GM19324 (cell line): ENCODE results near the gene ZNF101.

ENCODE experiments used
- ATAC-seq: cut with Tn5 transposase; IDR thresholded peaks from one replicate; pipeline ENCODE4 v1.9.1; 2021; ENCODE audit warnings: mild to moderate bottlenecking, moderate library complexity; ENCODE audit not compliant: unreplicated experiment, low FRiP score

The ZNF101 gene

GRCh38 chr19:19704836-19705235 is 36.2 kb downstream of the ZNF101 start:
- ATAC-seq, result no peak

DNA sequence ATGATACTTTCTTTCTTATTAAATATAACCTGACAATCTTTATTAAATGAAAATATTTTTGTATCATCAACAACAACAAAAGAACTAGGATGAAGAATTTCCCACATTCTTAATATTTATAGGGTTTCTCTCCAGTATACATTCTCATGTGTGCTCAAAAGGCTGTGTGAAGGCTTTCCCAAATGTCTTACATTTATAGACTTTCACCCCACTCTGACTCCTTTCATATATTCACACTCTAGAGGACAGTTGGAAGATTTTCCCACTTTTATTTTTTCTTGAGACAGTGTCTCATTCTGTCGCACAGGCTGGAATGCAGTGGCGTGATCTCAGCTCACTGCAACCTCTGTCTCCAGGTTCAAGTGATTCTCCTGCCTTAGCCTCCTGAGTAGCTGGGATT is 41.9 kb downstream of the ZNF101 start:
- ATAC-seq, result no peak

GRCh38 chr19:19711306-19711933 is 42.8 kb downstream of the ZNF101 start:
- no peak for ATAC-seq

DNA sequence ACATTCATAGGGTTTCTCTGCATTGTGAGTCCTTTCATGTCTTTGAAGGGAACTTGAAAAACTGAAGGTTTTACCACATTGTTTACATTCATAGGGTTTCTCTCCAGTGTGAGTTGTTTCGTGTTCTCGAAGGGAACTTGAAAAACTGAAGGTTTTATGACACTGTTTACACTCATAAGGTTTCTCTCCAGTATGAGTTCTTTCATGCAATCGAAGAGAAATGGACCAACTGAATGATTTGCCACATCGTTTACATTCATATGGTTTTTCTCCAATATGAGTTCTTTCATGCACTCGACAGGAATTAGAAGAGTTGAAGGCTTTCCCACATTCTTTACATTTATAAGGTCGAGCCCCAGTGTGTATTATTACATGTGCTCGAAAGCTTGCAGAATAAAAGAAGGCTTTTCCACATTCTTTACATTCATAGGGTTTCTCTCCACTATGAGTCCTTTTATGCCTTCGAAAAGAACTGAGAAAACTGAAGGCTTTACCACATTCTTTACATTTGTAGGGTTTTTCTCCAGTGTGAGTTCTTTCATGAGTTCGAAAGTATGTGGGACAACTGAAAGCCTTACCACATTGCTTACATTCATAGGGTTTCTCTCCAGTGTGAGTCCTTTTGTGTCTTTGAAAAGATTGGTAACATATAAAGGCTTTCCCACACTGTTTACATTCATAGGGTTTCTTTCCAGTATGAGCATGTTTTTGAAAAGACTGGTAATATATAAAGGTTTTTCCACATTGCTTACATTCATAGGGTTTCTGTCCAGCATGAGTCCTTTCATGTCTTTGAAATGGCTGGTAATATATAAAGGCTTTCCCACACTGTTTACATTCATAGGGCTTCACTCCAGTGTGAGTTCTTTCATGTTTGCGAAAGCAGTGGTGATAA is 43.5 kb downstream of the ZNF101 start:
- ATAC-seq, result no peak

- no peak for ATAC-seq
Measured at GRCh38 chr19:19719798-19720197, 51.2 kb downstream of the ZNF101 start.

- no peak for ATAC-seq
Measured at GRCh38 chr19:19721896-19722295, 53.3 kb downstream of the ZNF101 start.

GRCh38 chr19:19732579-19733501 is 64.2 kb downstream of the ZNF101 start, which contains the start of gene ZNF14:
Gene ZNF14, minus strand, starts transcription at chr19:19733112. Its CDS starts 154 bp downstream, at chr19:19732958.
- peak; percentile 96 for ATAC-seq
